Raji (cell line): ENCODE data around the gene ZNF710.

Experiments used
- POLR2A ChIP-seq: IDR thresholded peaks from 2 replicates; pipeline ENCODE4 v1.6.1; 2011; ENCODE audit warnings: low read depth, low read length, control low read depth; ENCODE audit not compliant: insufficient read depth

ZNF710 gene

GRCh38 chr15:90083419-90083818 lies 82.3 kb downstream of the ZNF710 start:
- no peak for TF ChIP-seq POLR2A

GRCh38 chr15:90083954-90084607 lies 83.0 kb downstream of the ZNF710 start:
- 0 out of 2 replicates have a peak, but pooled peaks have one; percentile 15 for TF ChIP-seq POLR2A

DNA sequence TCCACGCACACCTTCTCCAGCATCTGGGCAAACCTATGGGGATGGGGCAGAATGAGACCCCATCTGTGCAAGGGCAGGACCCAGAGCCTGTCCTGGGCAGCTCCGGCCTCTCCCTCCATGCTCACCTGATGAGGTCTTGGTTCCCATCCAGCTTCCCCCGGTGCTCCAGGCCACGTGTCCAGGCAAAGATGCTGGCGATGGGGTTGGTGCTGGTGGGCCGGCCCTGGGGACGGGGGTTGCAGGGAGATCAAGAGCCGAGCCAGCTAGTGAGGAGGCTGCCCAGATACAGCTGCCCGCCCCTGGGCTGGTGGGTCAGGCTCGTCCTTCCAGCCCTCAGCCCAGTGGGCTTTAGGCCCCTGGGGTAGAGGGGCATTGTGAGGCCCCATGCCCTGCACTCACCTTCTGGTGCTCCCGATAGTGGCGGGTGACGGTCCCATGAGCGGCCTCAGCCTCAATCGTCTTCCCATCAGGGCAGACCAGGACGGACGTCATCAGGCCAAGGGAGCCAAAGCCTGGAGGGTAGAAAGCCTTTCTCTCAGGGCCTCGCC lies 83.8 kb downstream of the ZNF710 start:
- TF ChIP-seq POLR2A: no peak

GRCh38 chr15:90085565-90085964 lies 84.4 kb downstream of the ZNF710 start:
- no peak for TF ChIP-seq POLR2A

- no peak for TF ChIP-seq POLR2A
These were observed 85.7 kb downstream of the ZNF710 start for GRCh38 chr15:90086868-90087268.

- TF ChIP-seq POLR2A: no peak
These were observed 86.5 kb downstream of the ZNF710 start for GRCh38 chr15:90087454-90088154.

DNA sequence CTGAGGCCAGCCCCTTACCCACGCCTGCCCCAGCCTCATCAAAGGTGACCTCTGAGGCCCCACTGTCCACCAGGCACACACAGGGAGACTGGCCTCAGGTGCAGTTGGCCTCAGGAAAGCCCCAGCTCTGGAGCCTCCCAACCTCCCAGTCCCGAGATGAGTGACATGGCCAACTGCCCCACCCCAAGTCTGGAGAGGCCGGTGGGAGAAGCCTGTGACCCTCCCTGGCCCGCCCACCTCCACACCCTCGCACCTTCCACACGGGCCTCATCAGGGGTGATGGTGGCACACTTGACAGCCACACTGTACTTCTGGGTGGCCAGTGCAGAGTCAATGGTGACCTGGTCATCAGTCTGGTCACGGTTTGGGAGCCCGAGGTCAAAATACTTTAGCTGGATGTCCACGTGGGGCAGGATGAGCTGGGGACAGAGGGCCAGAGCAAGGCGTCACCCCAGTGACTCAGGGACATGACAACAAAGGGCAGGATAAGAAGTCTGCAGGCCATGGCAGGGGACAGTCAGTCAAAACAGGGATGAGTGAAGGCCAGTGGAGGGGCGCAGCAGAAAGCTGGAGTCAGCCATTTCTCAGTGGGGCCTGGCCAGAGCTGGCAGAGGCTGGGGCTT lies 89.2 kb downstream of the ZNF710 start:
- TF ChIP-seq POLR2A: no peak

- no peak for TF ChIP-seq POLR2A
These were observed 90.2 kb downstream of the ZNF710 start for GRCh38 chr15:90091156-90091931.

GRCh38 chr15:90095521-90095959 lies 94.4 kb downstream of the ZNF710 start:
- TF ChIP-seq POLR2A: no peak

DNA sequence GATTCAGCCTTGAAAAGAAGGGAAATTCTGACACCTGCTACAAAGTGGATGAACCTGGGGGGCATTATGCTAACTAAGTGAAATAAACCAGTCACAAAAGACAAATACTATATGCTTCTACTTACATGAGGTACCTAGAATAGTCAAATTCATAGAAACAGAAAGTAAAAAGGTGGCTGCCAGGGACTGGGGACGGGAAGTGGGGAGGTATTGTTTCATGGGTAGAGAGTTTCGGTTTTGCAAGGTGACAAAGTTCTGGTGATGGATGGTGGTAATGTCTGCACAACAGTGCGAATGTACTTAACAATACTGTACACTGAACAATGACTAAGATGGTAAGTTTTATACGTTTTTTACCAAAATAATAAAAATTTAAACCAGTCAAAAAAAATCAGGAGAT lies 96.4 kb downstream of the ZNF710 start:
- no peak for TF ChIP-seq POLR2A

DNA sequence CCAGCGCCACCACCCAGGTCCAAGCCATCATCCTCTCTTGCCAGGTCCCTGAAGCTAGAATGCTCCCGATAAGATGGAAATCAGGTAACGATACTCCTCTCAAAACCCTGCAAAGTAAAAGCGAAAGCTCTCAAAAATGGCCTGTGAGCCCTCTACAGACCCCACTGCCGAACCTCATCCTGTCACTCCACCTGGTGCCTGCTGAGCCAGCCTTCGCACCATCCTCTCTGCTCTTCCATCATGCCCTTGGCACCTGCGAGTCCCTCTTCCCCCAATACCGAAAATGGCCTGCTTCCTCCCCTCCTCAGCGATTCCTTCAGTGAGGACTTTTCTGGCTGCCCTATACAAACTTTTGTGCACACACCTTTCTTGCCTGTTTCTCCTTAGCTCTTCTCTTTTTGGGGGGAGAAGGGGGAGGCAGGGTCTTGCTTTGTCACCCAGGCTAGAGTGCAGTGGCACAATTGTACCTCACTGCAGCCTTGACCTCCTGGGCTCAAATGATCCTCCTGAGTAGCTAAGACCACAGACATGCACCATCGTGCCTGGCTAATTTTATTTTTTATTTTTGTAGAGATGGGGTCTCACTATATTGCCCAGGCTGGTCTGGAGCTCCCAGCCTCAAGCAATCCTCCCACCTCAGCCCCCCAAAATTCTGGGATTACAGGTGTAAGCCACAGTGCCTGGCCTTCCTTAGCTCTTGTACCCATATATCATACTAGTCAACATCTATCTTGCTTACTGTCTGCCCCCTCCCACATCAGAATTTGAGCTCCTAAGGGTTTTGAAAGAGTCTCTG lies 98.1 kb downstream of the ZNF710 start:
- TF ChIP-seq POLR2A: no peak

GRCh38 chr15:90099868-90100831 lies 99.0 kb downstream of the ZNF710 start:
- TF ChIP-seq POLR2A: no peak

DNA sequence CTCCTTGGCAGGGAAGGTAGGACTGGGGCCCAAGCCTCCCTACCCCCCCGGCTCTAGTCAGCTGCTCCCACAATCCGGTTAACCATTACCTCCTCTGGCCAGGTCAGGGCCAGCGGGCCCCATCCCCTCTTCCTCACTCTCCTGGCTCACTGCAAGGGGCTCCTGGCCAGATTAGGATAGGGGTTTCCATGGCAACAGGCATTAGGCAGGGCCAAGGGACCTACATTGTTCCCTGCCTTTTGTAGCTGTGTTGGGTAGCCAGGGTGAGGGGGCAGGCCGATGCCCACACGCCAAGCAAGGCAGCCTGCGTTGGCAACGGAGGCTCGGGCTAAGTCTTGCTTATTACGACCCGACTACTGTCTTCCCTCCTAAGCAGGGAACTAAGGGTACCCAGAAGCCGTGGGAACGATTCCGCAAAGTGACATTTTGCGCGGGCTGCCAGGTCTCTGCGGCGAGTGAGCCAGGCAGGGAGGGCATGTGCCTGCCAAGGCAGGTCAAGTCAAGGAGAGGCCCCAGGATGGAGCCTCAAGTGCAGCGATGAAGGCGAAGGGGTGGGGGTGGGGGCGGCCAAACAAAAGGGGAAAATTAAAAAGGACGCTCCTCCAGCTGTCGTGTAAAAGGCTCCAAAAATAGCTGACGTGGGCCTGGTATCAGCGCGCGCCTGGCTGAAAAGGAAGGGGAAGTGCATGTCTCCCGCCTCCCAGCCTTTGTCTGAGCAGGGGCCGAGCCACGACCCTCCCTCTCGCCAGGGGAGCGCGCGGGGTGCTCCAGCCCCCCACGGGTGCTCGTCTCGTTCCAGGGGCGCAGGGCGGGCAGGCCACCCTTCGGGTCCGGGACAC lies 100.2 kb downstream of the ZNF710 start:
- no peak for TF ChIP-seq POLR2A
